HepG2 (cell line): ENCODE data around the gene CAPZA1.

Source experiments
- CBFB ChIP-seq: sonication (generic); formaldehyde crosslinking; IDR thresholded peaks from 2 replicates; pipeline ENCODE4 v1.4.0; 2020; ENCODE audit warnings: missing genetic modification reagents
- CBX5 ChIP-seq: sonication (generic); formaldehyde crosslinking; IDR thresholded peaks from 2 replicates; pipeline ENCODE4 v1.4.0; 2020; ENCODE audit warnings: missing genetic modification reagents, borderline replicate concordance
- CTCF ChIP-seq: sonication (generic); formaldehyde crosslinking; IDR thresholded peaks from 2 replicates; pipeline ENCODE4 v1.5.0; 2020; ENCODE audit warnings: mild to moderate bottlenecking, missing genetic modification reagents, moderate library complexity
- HDAC1 ChIP-seq: sonication (generic); formaldehyde crosslinking; IDR thresholded peaks from 2 replicates; pipeline ENCODE4 v1.5.1; 2020; ENCODE audit warnings: mild to moderate bottlenecking, missing genetic modification reagents
- IRF1 ChIP-seq: sonication (generic); formaldehyde crosslinking; IDR thresholded peaks from 2 replicates; pipeline ENCODE4 v1.4.0; 2020; ENCODE audit warnings: low read depth, mild to moderate bottlenecking, missing genetic modification reagents
- IRF2 ChIP-seq: IDR thresholded peaks from 2 replicates; pipeline ENCODE4 v1.6.1; 2018; ENCODE audit warnings: missing genetic modification reagents, missing compliant biosample characterization
- IRF9 ChIP-seq: sonication (generic); formaldehyde crosslinking; IDR thresholded peaks from 2 replicates; pipeline ENCODE4 v1.8.0; 2022; ENCODE audit warnings: missing genetic modification reagents, mild to moderate bottlenecking, borderline replicate concordance
- KLF13 ChIP-seq: sonication (generic); formaldehyde crosslinking; IDR thresholded peaks from 2 replicates; pipeline ENCODE4 v1.4.0; 2020; ENCODE audit warnings: mild to moderate bottlenecking, missing genetic modification reagents
- NCOR1 ChIP-seq: fragments of 200-600 bp; sonication (generic); IDR thresholded peaks from 2 replicates; pipeline ENCODE4 v1.7.0; 2017; ENCODE audit warnings: antibody characterized with exemption, low read length, borderline replicate concordance
- NR1H2 ChIP-seq: sonication (generic); formaldehyde crosslinking; IDR thresholded peaks from 2 replicates; pipeline ENCODE4 v1.8.1; 2022; ENCODE audit warnings: low read depth, missing genetic modification reagents, borderline replicate concordance
- POLR2AphosphoS5 ChIP-seq: IDR thresholded peaks from 2 replicates; pipeline ENCODE4 v1.6.1; 2012; ENCODE audit warnings: low read depth, low read length
- RNF2 ChIP-seq: fragments of 450-650 bp; conservative IDR thresholded peaks from 2 replicates; pipeline ENCODE4 v1.6.1; 2016; ENCODE audit warnings: low read depth
- ZNF337 ChIP-seq: sonication (generic); formaldehyde crosslinking; IDR thresholded peaks from 2 replicates; pipeline ENCODE4 v1.5.1; 2020; ENCODE audit warnings: missing genetic modification reagents, low read depth, mild to moderate bottlenecking, borderline replicate concordance

GRCh38 chr1:112675728-112676381 lies 56.2 kb downstream of the CAPZA1 start:
- no peak for TF ChIP-seq CTCF (CRISPR knock-in tag)
- TF ChIP-seq IRF1 (CRISPR knock-in tag), result no peak
- TF ChIP-seq POLR2AphosphoS5, result no peak
- TF ChIP-seq HDAC1 (CRISPR knock-in tag), result no peak
- no peak for TF ChIP-seq IRF2 (CRISPR knock-in tag)
- no peak for TF ChIP-seq IRF9 (CRISPR knock-in tag)
- no peak for TF ChIP-seq CBFB (CRISPR knock-in tag)
- TF ChIP-seq ZNF337 (CRISPR knock-in tag), result no peak
- no peak for TF ChIP-seq RNF2
- no peak for TF ChIP-seq KLF13 (CRISPR knock-in tag)
- TF ChIP-seq NR1H2 (CRISPR knock-in tag), result no peak
- TF ChIP-seq NCOR1, result no peak
- TF ChIP-seq CBX5, result no peak
